Activated CD4-positive, CD25-positive, alpha-beta regulatory T cell (primary cell): Measurements from ENCODE around the gene TRIM29.

Source experiments
- DNase-seq, 4 experiments: peaks; one replicate each; lab custom pipeline; 2025; lab: John Stamatoyannopoulos, UW

TRIM29 gene

GRCh38 chr11:120139316-120140069 lies 1.6 kb upstream of the TRIM29 start:
- DNase-seq: no peak

- DNase-seq: no peak
These were observed 714 bp downstream of the TRIM29 start for GRCh38 chr11:120137187-120137610.

GRCh38 chr11:120136356-120136755 lies 1.6 kb downstream of the TRIM29 start:
- DNase-seq: no peak

- no peak for DNase-seq
These were observed 2.1 kb downstream of the TRIM29 start for GRCh38 chr11:120135838-120136237.

- no peak for DNase-seq
These were observed 3.0 kb downstream of the TRIM29 start for GRCh38 chr11:120134931-120135228.

GRCh38 chr11:120134106-120134930 lies 3.6 kb downstream of the TRIM29 start:
- DNase-seq: no peak

- no peak for DNase-seq
These were observed 4.5 kb downstream of the TRIM29 start for GRCh38 chr11:120133216-120134105.

GRCh38 chr11:120132645-120133185 lies 5.2 kb downstream of the TRIM29 start:
- DNase-seq: no peak

GRCh38 chr11:120131941-120132644 lies 5.8 kb downstream of the TRIM29 start:
- DNase-seq: no peak

GRCh38 chr11:120130991-120131760 lies 6.7 kb downstream of the TRIM29 start:
- DNase-seq: no peak

GRCh38 chr11:120130176-120130980 lies 7.5 kb downstream of the TRIM29 start:
- no peak for DNase-seq

- no peak for DNase-seq
These were observed 8.3 kb downstream of the TRIM29 start for GRCh38 chr11:120129570-120129969.

- no peak for DNase-seq
These were observed 9.4 kb downstream of the TRIM29 start for GRCh38 chr11:120128392-120129119.

- no peak for DNase-seq
These were observed 10.7 kb downstream of the TRIM29 start for GRCh38 chr11:120127236-120127635.

GRCh38 chr11:120126620-120127019 lies 11.3 kb downstream of the TRIM29 start:
- no peak for DNase-seq

- DNase-seq: no peak
These were observed 12.4 kb downstream of the TRIM29 start for GRCh38 chr11:120125509-120125908.

- no peak for DNase-seq
These were observed 12.9 kb downstream of the TRIM29 start for GRCh38 chr11:120125024-120125423.

- no peak for DNase-seq
These were observed 13.6 kb downstream of the TRIM29 start for GRCh38 chr11:120124355-120124754.

- DNase-seq: no peak
These were observed 14.0 kb downstream of the TRIM29 start for GRCh38 chr11:120123946-120124345.
